Neural cell (in vitro differentiated cells): ENCODE data around the gene PRSS38. TPM values are rescaled to one million over a fixed set of nuclear protein-coding genes. Genes with fewer than 3 reads are reported as not detected.

ENCODE experiments used
- H2AFZ ChIP-seq: fragments of 200-600, 300-800 bp; sonication (generic), shearing (Covaris generic); 2 replicates; pipeline ENCODE4 v1.6.0; 2014; ENCODE audit warnings: low read depth, mild to moderate bottlenecking, antibody characterized with exemption, low read length, moderate library complexity
- H3F3A ChIP-seq: fragments of 200-600 bp; shearing (Covaris generic); 2 replicates; pipeline ENCODE4 v1.6.1; 2016; ENCODE audit warnings: mild to moderate bottlenecking, moderate library complexity, mixed read lengths, antibody characterized with exemption, low read length; ENCODE audit not compliant: insufficient read depth, poor library complexity, severe bottlenecking
- H3K27ac ChIP-seq: fragments of 200-600, 300-800 bp; sonication (generic), shearing (Covaris generic); 2 replicates; pipeline ENCODE4 v1.5.1; 2014; ENCODE audit warnings: mild to moderate bottlenecking, low read length, moderate library complexity
- H3K27me3 ChIP-seq: fragments of 300-800, 200-600 bp; sonication (generic), shearing (Covaris generic); 2 replicates; pipeline ENCODE4 v1.6.0; 2014; ENCODE audit warnings: mild to moderate bottlenecking, low read depth, low read length, moderate library complexity; ENCODE audit not compliant: insufficient read depth
- H3K36me3 ChIP-seq: fragments of 300-800, 200-600 bp; sonication (generic), shearing (Covaris generic); 2 replicates; pipeline ENCODE4 v1.5.1; 2014; ENCODE audit warnings: mild to moderate bottlenecking, antibody characterized with exemption, low read length, moderate library complexity; ENCODE audit not compliant: insufficient read depth
- H3K4me2 ChIP-seq: fragments of 300-800, 200-600 bp; sonication (generic), shearing (Covaris generic); 2 replicates; pipeline ENCODE4 v1.6.0; 2014; ENCODE audit warnings: mild to moderate bottlenecking, low read length
- H3K4me3 ChIP-seq: fragments of 300-800, 200-600 bp; sonication (generic), shearing (Covaris generic); 2 replicates; pipeline ENCODE4 v1.5.1; 2014; ENCODE audit warnings: mild to moderate bottlenecking, low read length, moderate library complexity
- H3K79me2 ChIP-seq: fragments of 200-600 bp; shearing (Covaris generic); replicated peaks from 2 replicates; pipeline ENCODE4 v1.6.0; 2014; ENCODE audit warnings: mild to moderate bottlenecking, low read length, moderate library complexity; ENCODE audit not compliant: insufficient read depth
- H3K9ac ChIP-seq: fragments of 300-800, 200-600 bp; sonication (generic), shearing (Covaris generic); 2 replicates; pipeline ENCODE4 v1.6.1; 2016; ENCODE audit warnings: mild to moderate bottlenecking, low read length, mixed read lengths
- H3K9me2 ChIP-seq: fragments of 200-600 bp; shearing (Covaris generic); 2 replicates; pipeline ENCODE4 v1.6.1; 2016; ENCODE audit warnings: mild to moderate bottlenecking, low read length, mixed read lengths; ENCODE audit not compliant: insufficient read depth
- H3K9me3 ChIP-seq: fragments of 200-600, 300-800 bp; sonication (generic), shearing (Covaris generic); 2 replicates; pipeline ENCODE4 v1.6.1; 2016; ENCODE audit warnings: mild to moderate bottlenecking, mixed run types, low read length, moderate library complexity, mixed read lengths
- H4K20me1 ChIP-seq: fragments of 200-600 bp; shearing (Covaris generic); 2 replicates; pipeline ENCODE4 v1.6.1; 2016; ENCODE audit warnings: mild to moderate bottlenecking, mixed run types; ENCODE audit not compliant: insufficient read depth
- EP300 ChIP-seq: fragments of 450-650 bp; conservative IDR thresholded peaks from 2 replicates; pipeline ENCODE4 v1.6.1; 2014; ENCODE audit warnings: antibody characterized with exemption, mild to moderate bottlenecking, moderate library complexity; ENCODE audit not compliant: poor library complexity, severe bottlenecking
- EZH2 ChIP-seq: fragments of 200-600, 300-800 bp; shearing (Covaris generic), sonication (generic); IDR thresholded peaks from 2 replicates; pipeline ENCODE4 v1.6.1; 2014; ENCODE audit warnings: antibody characterized with exemption, low read length, borderline replicate concordance, mild to moderate bottlenecking; ENCODE audit not compliant: insufficient read depth, poor library complexity, severe bottlenecking
- MXI1 ChIP-seq: fragments of 450-650 bp; conservative IDR thresholded peaks from 2 replicates; pipeline ENCODE4 v1.6.1; 2014; ENCODE audit warnings: antibody characterized with exemption, mild to moderate bottlenecking; ENCODE audit not compliant: poor library complexity, severe bottlenecking
- POLR2AphosphoS5 ChIP-seq: IDR thresholded peaks from 2 replicates; pipeline ENCODE4 v1.6.1; 2012
- RAD21 ChIP-seq: fragments of 450-650 bp; conservative IDR thresholded peaks from 2 replicates; pipeline ENCODE4 v1.6.1; 2014; ENCODE audit warnings: antibody characterized with exemption, mild to moderate bottlenecking, moderate library complexity
- SMC3 ChIP-seq: fragments of 450-650 bp; conservative IDR thresholded peaks from 2 replicates; pipeline ENCODE4 v1.6.1; 2014; ENCODE audit warnings: antibody characterized with exemption, mild to moderate bottlenecking, moderate library complexity; ENCODE audit not compliant: poor library complexity
- TAF1 ChIP-seq: IDR thresholded peaks from 2 replicates; pipeline ENCODE4 v1.6.1; 2012; ENCODE audit warnings: low read depth
- polyA plus RNA-seq: library from polyadenylated mRNA; depleted of rRNA; stranded (reverse); fragments of >200 nt; gene quantifications from 2 replicates; pipeline ENCODE4 v1.2.3, GENCODE V29; 2014
- TF ChIP-seq, protein P1 (sequence below): fragments of 450-650 bp; IDR thresholded peaks from 2 replicates; pipeline ENCODE4 v1.5.1; 2014; ENCODE audit warnings: antibody characterized with exemption, mild to moderate bottlenecking, moderate library complexity; ENCODE audit not compliant: poor library complexity, severe bottlenecking
- TF ChIP-seq, protein P2 (sequence below): IDR thresholded peaks from 2 replicates; pipeline ENCODE4 v1.6.1; 2012; ENCODE audit warnings: borderline replicate concordance

Gene PRSS38
- polyA plus RNA-seq, 1 donor from 2014 or later: not detected

DNA sequence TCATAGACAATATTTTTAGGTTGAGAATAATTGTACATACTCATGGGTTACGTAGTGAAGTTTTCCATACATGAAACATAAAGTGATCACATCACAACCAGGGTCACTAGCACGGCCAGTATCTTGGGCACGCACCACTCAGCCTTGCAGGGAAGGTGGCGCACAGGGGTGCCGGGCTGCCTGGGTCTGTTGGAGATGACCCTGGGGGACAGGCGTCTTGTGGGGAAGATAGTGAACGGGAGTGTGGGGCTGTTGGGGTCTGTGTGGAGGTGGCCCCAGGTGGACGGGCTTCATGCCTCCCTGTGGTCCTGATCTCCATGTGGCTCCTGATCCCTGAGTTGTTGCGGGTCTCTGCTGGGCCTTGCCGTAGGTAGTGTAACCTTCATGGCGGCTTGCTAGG, 38.3 kb upstream of the PRSS38 start:
- H4K20me1 ChIP-seq: no peaks in the 10 kb centered on the region
- H3K4me3 ChIP-seq: no peak overlapping the region
- H3K9me3 ChIP-seq: no peaks in the 10 kb centered on the region
- no peak for TF ChIP-seq EZH2
- TF ChIP-seq MXI1: no peak
- no peak for TF ChIP-seq TAF1
- TF ChIP-seq, protein P1, sequence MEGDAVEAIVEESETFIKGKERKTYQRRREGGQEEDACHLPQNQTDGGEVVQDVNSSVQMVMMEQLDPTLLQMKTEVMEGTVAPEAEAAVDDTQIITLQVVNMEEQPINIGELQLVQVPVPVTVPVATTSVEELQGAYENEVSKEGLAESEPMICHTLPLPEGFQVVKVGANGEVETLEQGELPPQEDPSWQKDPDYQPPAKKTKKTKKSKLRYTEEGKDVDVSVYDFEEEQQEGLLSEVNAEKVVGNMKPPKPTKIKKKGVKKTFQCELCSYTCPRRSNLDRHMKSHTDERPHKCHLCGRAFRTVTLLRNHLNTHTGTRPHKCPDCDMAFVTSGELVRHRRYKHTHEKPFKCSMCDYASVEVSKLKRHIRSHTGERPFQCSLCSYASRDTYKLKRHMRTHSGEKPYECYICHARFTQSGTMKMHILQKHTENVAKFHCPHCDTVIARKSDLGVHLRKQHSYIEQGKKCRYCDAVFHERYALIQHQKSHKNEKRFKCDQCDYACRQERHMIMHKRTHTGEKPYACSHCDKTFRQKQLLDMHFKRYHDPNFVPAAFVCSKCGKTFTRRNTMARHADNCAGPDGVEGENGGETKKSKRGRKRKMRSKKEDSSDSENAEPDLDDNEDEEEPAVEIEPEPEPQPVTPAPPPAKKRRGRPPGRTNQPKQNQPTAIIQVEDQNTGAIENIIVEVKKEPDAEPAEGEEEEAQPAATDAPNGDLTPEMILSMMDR: no peak
- TF ChIP-seq, protein P2, sequence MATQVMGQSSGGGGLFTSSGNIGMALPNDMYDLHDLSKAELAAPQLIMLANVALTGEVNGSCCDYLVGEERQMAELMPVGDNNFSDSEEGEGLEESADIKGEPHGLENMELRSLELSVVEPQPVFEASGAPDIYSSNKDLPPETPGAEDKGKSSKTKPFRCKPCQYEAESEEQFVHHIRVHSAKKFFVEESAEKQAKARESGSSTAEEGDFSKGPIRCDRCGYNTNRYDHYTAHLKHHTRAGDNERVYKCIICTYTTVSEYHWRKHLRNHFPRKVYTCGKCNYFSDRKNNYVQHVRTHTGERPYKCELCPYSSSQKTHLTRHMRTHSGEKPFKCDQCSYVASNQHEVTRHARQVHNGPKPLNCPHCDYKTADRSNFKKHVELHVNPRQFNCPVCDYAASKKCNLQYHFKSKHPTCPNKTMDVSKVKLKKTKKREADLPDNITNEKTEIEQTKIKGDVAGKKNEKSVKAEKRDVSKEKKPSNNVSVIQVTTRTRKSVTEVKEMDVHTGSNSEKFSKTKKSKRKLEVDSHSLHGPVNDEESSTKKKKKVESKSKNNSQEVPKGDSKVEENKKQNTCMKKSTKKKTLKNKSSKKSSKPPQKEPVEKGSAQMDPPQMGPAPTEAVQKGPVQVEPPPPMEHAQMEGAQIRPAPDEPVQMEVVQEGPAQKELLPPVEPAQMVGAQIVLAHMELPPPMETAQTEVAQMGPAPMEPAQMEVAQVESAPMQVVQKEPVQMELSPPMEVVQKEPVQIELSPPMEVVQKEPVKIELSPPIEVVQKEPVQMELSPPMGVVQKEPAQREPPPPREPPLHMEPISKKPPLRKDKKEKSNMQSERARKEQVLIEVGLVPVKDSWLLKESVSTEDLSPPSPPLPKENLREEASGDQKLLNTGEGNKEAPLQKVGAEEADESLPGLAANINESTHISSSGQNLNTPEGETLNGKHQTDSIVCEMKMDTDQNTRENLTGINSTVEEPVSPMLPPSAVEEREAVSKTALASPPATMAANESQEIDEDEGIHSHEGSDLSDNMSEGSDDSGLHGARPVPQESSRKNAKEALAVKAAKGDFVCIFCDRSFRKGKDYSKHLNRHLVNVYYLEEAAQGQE: no peak
- no peak for TF ChIP-seq EP300
- TF ChIP-seq POLR2AphosphoS5: no peak
- TF ChIP-seq SMC3: no peak
- no peak for TF ChIP-seq RAD21
- no peaks in the 10 kb centered on the region for H3F3A ChIP-seq
- H3K27me3 ChIP-seq: no peaks in the 10 kb centered on the region
- H3K9ac ChIP-seq: no peak overlapping the region
- H3K27ac ChIP-seq: no peak overlapping the region
- H3K36me3 ChIP-seq: no peaks in the 10 kb centered on the region
- no peaks in the 10 kb centered on the region for H3K79me2 ChIP-seq
- no peaks in the 10 kb centered on the region for H3K9me2 ChIP-seq
- H3K4me2 ChIP-seq: no peak overlapping the region
- H2AFZ ChIP-seq: no peak overlapping the region

DNA sequence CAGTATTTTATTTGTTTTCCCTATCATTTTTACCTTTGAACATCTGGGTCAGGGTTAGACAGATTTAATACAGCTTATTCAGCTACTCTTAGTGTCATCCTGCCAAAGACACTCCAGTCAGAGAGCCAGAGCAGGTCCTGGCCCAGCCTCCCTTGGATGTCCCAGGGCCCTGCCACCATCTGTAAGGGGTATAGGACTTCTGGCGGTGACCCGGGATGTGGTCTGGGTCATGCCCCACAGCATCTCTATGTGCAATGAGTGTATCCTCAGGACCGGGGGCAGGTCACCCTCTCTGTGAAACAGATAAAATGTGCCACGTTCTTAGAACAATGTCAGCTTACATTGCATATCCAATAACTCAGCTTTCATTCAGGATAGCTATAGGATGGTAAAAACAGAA, 37.8 kb upstream of the PRSS38 start:
- Histone ChIP-seq H3K9me2 (no peaks in the 10 kb centered on the region), H3K27me3 (no peaks in the 10 kb centered on the region), H3K4me3 (no peak overlapping the region), H3K79me2 (no peaks in the 10 kb centered on the region), H4K20me1 (no peaks in the 10 kb centered on the region), H3K4me2 (no peak overlapping the region), H3K27ac (no peak overlapping the region), H3F3A (no peaks in the 10 kb centered on the region), H2AFZ (no peak overlapping the region), H3K36me3 (no peaks in the 10 kb centered on the region), H3K9me3 (no peaks in the 10 kb centered on the region), H3K9ac (no peak overlapping the region)
- no peak for TF ChIP-seq SMC3
- TF ChIP-seq EP300: no peak
- no peak for TF ChIP-seq RAD21
- no peak for TF ChIP-seq MXI1
- TF ChIP-seq POLR2AphosphoS5: no peak
- TF ChIP-seq, protein P2: no peak
- TF ChIP-seq EZH2: no peak
- TF ChIP-seq, protein P1: no peak
- no peak for TF ChIP-seq TAF1
